Stomach (tissue), 9 donors: ENCODE results near the gene CRYBB1. TPM values are rescaled to one million over a fixed set of nuclear protein-coding genes. Genes with fewer than 3 reads are reported as not detected.

Source experiments
- DNase-seq, 2 donors: peaks; one replicate each; pipeline versions ENCODE4 v3.0.0 to v3.0.0-alpha.2; 2013 to 2019
- H3K27ac ChIP-seq, 5 donors: fragments of 200-600 bp in 4 of 5; sonication (generic) in 4 of 5; one replicate each; pipeline ENCODE4 v1.5.1; 2013 to 2019; ENCODE audit warnings: mild to moderate bottlenecking in 1 of 5, moderate library complexity in 1 of 5
- H3K27me3 ChIP-seq, 3 donors: fragments of 200-600 bp; sonication (generic); one replicate each; pipeline ENCODE4 v1.5.1; 2017 to 2019; ENCODE audit warnings: mixed run types in 1 of 3
- H3K36me3 ChIP-seq, 4 donors: fragments of 200-600 bp; sonication (generic); 1 replicate in 3 of 4; 2 replicates in 1 of 4; pipeline ENCODE4 v1.5.1; 2016 to 2019
- H3K4me1 ChIP-seq, 4 donors: fragments of 200-600 bp; sonication (generic); one replicate each; pipeline ENCODE4 v1.5.1; 2016 to 2019
- H3K4me3 ChIP-seq, 4 donors: fragments of 200-600 bp; sonication (generic) in 3 of 4; one replicate each; pipeline ENCODE4 v1.5.1; 2016 to 2019; ENCODE audit warnings: mild to moderate bottlenecking in 1 of 4
- H3K9me3 ChIP-seq, 4 donors: fragments of 200-600 bp; sonication (generic); one replicate each; pipeline ENCODE4 v1.5.1; 2016 to 2019
- EP300 ChIP-seq: sonication (generic); formaldehyde crosslinking; IDR thresholded peaks from one replicate; pipeline ENCODE4 v1.6.1; 2017; ENCODE audit warnings: antibody characterized with exemption
- POLR2A ChIP-seq, 4 donors: fragments of 450-650 bp; IDR thresholded peaks; one replicate each; pipeline ENCODE4 v1.6.1; 2016; ENCODE audit warnings: antibody characterized with exemption in 4 of 4, control low read depth in 2 of 4, mild to moderate bottlenecking in 1 of 4, moderate library complexity in 1 of 4
- POLR2AphosphoS5 ChIP-seq, 3 donors: sonication (generic); formaldehyde crosslinking; IDR thresholded peaks; one replicate each; pipeline ENCODE4 v1.6.1; 2016; ENCODE audit warnings: antibody characterized with exemption in 3 of 3
- WGBS, 5 donors: extraction: QIAGEN DNeasy Blood & Tissue Kit in 3 of 5; methylation state at CpG; one replicate each; pipeline versions ENCODE4 v1.1.5 to v1.1.7; 2013 to 2018; 5-methylcytosine and 5-hydroxymethylcytosine counted together
- intact Hi-C: fragments of 100-400 bp; cut with DNase I; formaldehyde crosslinking; loops from one replicate; pipeline ENCODE4 v1.15.1; 2023; ENCODE audit warnings: low total_unique reads
- polyA plus RNA-seq, 3 donors: library from polyadenylated mRNA; stranded (reverse); fragments of 200-250 nt; gene quantifications; one replicate each; pipeline ENCODE4 v1.2.3, GENCODE V29; 2013
- small RNA-seq, 4 donors: library from RNA; depleted of rRNA; stranded (forward); fragments of <200 nt; gene quantifications; one replicate each; pipeline ENCODE3, GENCODE V24; 2016
- total RNA-seq, 5 donors: library from RNA; depleted of rRNA; stranded (reverse); fragments of >200 nt; gene quantifications; one replicate each; pipeline versions ENCODE4 v1.1.0 to v1.2.3, GENCODE V29; 2014 to 2016
- TF ChIP-seq, protein P1 (sequence below), 7 experiments: fragments of 450-650 bp in 4 of 7; fragments of 200-600 bp in 3 of 7; sonication (generic) in 3 of 7; IDR thresholded peaks; one replicate each; pipeline ENCODE4 v1.5.1; 2016 to 2019; ENCODE audit warnings: antibody characterized with exemption in 7 of 7, control low read depth in 2 of 7, mild to moderate bottlenecking in 1 of 7
- donor health status: healthy with polysubstance abuse.
- donor health status: Bipolar disorder and iron deficiency.
- donor health status: healthy.

The CRYBB1 gene
- total and polyA plus RNA-seq, 8 donors = 0.20 to 1.2 (median 0.62) TPM; not detected in 4

GRCh38 chr22:26551568-26551967 is 66.3 kb downstream of the CRYBB1 start:
- H3K27ac ChIP-seq = no peak overlapping the region
- H3K4me1 ChIP-seq = peaks cover 0 to 13% (median 0%) of the 10 kb centered on the region in 4 donors
- H3K27me3 ChIP-seq = no peaks in the 10 kb centered on the region
- no peak overlapping the region for H3K4me3 ChIP-seq
- TF ChIP-seq POLR2A (IDR thresholded peaks at IDR 0.05) (no peak), POLR2AphosphoS5 (IDR thresholded peaks at IDR 0.05) (no peak), EP300 (no peak)
- TF ChIP-seq, protein P1, sequence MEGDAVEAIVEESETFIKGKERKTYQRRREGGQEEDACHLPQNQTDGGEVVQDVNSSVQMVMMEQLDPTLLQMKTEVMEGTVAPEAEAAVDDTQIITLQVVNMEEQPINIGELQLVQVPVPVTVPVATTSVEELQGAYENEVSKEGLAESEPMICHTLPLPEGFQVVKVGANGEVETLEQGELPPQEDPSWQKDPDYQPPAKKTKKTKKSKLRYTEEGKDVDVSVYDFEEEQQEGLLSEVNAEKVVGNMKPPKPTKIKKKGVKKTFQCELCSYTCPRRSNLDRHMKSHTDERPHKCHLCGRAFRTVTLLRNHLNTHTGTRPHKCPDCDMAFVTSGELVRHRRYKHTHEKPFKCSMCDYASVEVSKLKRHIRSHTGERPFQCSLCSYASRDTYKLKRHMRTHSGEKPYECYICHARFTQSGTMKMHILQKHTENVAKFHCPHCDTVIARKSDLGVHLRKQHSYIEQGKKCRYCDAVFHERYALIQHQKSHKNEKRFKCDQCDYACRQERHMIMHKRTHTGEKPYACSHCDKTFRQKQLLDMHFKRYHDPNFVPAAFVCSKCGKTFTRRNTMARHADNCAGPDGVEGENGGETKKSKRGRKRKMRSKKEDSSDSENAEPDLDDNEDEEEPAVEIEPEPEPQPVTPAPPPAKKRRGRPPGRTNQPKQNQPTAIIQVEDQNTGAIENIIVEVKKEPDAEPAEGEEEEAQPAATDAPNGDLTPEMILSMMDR (IDR thresholded peaks at IDR 0.05) = no peak
- H3K9me3 ChIP-seq = no peaks in the 10 kb centered on the region
- WGBS, 5 donors = 87 to 100% (median 91%) methylated on average over 2 of the region's 2 CpGs
- no peak for DNase-seq
- H3K36me3 ChIP-seq = no peaks in the 10 kb centered on the region
- intact Hi-C loops = no loop called here

DNA sequence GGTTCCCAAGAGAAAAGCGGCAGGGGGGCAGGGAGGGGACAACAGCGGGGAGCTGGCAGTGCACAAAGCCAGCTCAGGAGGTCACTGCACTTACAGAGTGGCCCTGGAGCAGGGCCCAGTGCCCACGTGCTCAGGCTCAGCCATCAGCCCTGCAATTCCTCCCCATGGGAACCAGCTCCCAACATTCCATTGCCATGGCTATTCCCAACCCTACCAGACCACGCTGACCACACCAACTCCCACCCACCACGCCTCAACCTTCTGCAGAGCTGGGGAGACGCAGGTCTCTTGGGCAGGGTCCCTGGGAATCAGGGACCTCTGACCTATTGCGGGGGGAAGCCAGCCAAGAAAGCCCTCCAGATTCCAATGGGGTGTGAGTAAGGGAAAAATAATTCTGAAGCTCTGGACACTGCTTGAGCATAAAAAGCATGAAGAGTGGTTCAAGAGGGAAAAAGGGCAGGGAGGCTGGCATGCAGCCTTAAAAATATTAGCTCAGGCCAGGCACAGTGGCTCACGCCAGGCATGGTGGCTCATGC is 67.3 kb downstream of the CRYBB1 start:
- DNase-seq = peak in 1 of 2 donors; percentile 35
- no peaks in the 10 kb centered on the region for H3K9me3 ChIP-seq
- 69 to 78% (median 74%) methylated on average over 8 of the region's 8 CpGs for WGBS, 5 donors
- TF ChIP-seq POLR2AphosphoS5 (IDR thresholded peaks at IDR 0.05) = no peak
- TF ChIP-seq, protein P1 (IDR thresholded peaks at IDR 0.05) = no peak
- TF ChIP-seq EP300 = no peak
- TF ChIP-seq POLR2A (IDR thresholded peaks at IDR 0.05) = no peak
- H3K27ac ChIP-seq = no peak overlapping the region
- H3K36me3 ChIP-seq = no peaks in the 10 kb centered on the region
- peaks cover 0 to 13% (median 0%) of the 10 kb centered on the region in 4 donors for H3K4me1 ChIP-seq
- intact Hi-C loops = no loop called here
- H3K4me3 ChIP-seq = no peak overlapping the region
- H3K27me3 ChIP-seq = no peaks in the 10 kb centered on the region

GRCh38 chr22:26549902-26550497 is 67.8 kb downstream of the CRYBB1 start:
- Histone ChIP-seq H3K36me3 (no peaks in the 10 kb centered on the region), H3K9me3 (no peaks in the 10 kb centered on the region), H3K27ac (no peak overlapping the region), H3K27me3 (no peaks in the 10 kb centered on the region), H3K4me1 (peaks cover 0 to 13% (median 0%) of the 10 kb centered on the region in 4 donors), H3K4me3 (no peak overlapping the region)
- intact Hi-C loops = no loop called here
- TF ChIP-seq POLR2AphosphoS5 (IDR thresholded peaks at IDR 0.05) (no peak), POLR2A (IDR thresholded peaks at IDR 0.05) (no peak), EP300 (no peak)
- TF ChIP-seq, protein P1 (IDR thresholded peaks at IDR 0.05) = no peak
- WGBS, 5 donors = 89 to 94% (median 92%) methylated on average over 4 of the region's 4 CpGs
- no peak for DNase-seq

Small RNA genes within 50 kb of the gene (small RNA-seq; reads per million reads assigned to genes)
- 0 reads per million in 4 donors for gene MIR548J
- 0 reads per million in 4 donors for gene RF01874

Other genes with a start within 250 kb of the CRYBB1 start
- gene ASPHD2, start 188.8 kb downstream of the CRYBB1 start, total RNA-seq = 10 to 100 TPM in 2 of 5 donors, 1 to 10 TPM in 1, under 1 TPM in 2; 0.45 to 48.4 (median 6.1) TPM
- gene ASPHD2, start 188.8 kb downstream of the CRYBB1 start, polyA plus RNA-seq = 1 to 10 TPM in 2 of 3 donors, under 1 TPM in 1; 0.93 to 6.0 (median 1.9) TPM
- gene HPS4, start 134.2 kb downstream of the CRYBB1 start, total RNA-seq = 10 to 100 TPM; 12.3 to 46.1 (median 42.7) TPM
- gene HPS4, start 134.2 kb downstream of the CRYBB1 start, polyA plus RNA-seq = 10 to 100 TPM; 10.3 to 15.1 (median 13.4) TPM
- gene SRRD, start 134.2 kb downstream of the CRYBB1 start, total RNA-seq = 10 to 100 TPM in 3 of 5 donors, 1 to 10 TPM in 2; 4.0 to 64.2 (median 10.8) TPM
- gene SRRD, start 134.2 kb downstream of the CRYBB1 start, polyA plus RNA-seq = 10 to 100 TPM in 1 of 3 donors, 1 to 10 TPM in 2; 6.8 to 16.2 (median 9.2) TPM
- 10 to 100 TPM; 11.6 to 48.7 (median 22.8) TPM for gene TFIP11, start 105.6 kb downstream of the CRYBB1 start, total RNA-seq
- 10 to 100 TPM; 11.6 to 24.7 (median 15.1) TPM for gene TFIP11, start 105.6 kb downstream of the CRYBB1 start, polyA plus RNA-seq
- 10 to 100 TPM in 4 of 5 donors, 1 to 10 TPM in 1; 9.7 to 88.3 (median 13.8) TPM for gene TPST2, start 27.9 kb downstream of the CRYBB1 start, total RNA-seq
- gene TPST2, start 27.9 kb downstream of the CRYBB1 start, polyA plus RNA-seq = 1 to 10 TPM; 5.3 to 7.1 (median 6.6) TPM
- not detected for gene CRYBA4, start 3.9 kb upstream of the CRYBB1 start, total RNA-seq
- gene CRYBA4, start 3.9 kb upstream of the CRYBB1 start, polyA plus RNA-seq = not detected
- gene MIAT, start 39.6 kb upstream of the CRYBB1 start, total RNA-seq = 10 to 100 TPM in 1 of 5 donors, 1 to 10 TPM in 2, under 1 TPM in 2; under 0.01 to 29.8 (median 1.9) TPM
- gene MIAT, start 39.6 kb upstream of the CRYBB1 start, polyA plus RNA-seq = under 1 TPM; 0.12 to 0.38 (median 0.15) TPM